ENCODE data around the gene PEX14.

GRCh38 chr1:10623686-10624145 lies 149.0 kb downstream of the PEX14 start:
- TF ChIP-seq ARNTL (CRISPR knock-in tag; IDR thresholded peaks at IDR 0.05; ENCODE audit: borderline replicate concordance, low read depth), result no peak
- TF ChIP-seq RARB (CRISPR knock-in tag; IDR thresholded peaks at IDR 0.05), result no peak
- TF ChIP-seq CREB5 (CRISPR knock-in tag; IDR thresholded peaks at IDR 0.05; ENCODE audit: low read depth), result no peak
- no peak for TF ChIP-seq PPARA (CRISPR knock-in tag; IDR thresholded peaks at IDR 0.05; ENCODE audit: borderline replicate concordance)
- no peak for TF ChIP-seq BACH2 (CRISPR knock-in tag; IDR thresholded peaks at IDR 0.05; ENCODE audit: borderline replicate concordance)
- TF ChIP-seq, protein P1, sequence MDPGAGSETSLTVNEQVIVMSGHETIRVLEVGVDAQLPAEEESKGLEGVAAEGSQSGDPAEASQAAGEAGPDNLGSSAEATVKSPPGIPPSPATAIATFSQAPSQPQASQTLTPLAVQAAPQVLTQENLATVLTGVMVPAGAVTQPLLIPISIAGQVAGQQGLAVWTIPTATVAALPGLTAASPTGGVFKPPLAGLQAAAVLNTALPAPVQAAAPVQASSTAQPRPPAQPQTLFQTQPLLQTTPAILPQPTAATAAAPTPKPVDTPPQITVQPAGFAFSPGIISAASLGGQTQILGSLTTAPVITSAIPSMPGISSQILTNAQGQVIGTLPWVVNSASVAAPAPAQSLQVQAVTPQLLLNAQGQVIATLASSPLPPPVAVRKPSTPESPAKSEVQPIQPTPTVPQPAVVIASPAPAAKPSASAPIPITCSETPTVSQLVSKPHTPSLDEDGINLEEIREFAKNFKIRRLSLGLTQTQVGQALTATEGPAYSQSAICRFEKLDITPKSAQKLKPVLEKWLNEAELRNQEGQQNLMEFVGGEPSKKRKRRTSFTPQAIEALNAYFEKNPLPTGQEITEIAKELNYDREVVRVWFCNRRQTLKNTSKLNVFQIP (CRISPR knock-in tag; IDR thresholded peaks at IDR 0.05; ENCODE audit: borderline replicate concordance, low read depth), result no peak
- TF ChIP-seq ZFP30 (CRISPR knock-in tag; IDR thresholded peaks at IDR 0.05), result no peak
- no peak for TF ChIP-seq SNAI2 (CRISPR knock-in tag; IDR thresholded peaks at IDR 0.05)
- no peak for TF ChIP-seq GLIS3 (CRISPR knock-in tag; IDR thresholded peaks at IDR 0.05)
- TF ChIP-seq ZNF565 (CRISPR knock-in tag; conservative IDR thresholded peaks at IDR 0.05; ENCODE audit: low read depth), result no peak
- no peak for TF ChIP-seq PATZ1 (CRISPR knock-in tag; IDR thresholded peaks at IDR 0.05; ENCODE audit: borderline replicate concordance)

All from SK-N-SH treated with all-trans-retinoic acid at 6 μM for 48 hours (cell line).